Posterior vena cava (tissue), 2 donors: ENCODE results near the gene CASK. TPM values are rescaled to one million over a fixed set of nuclear protein-coding genes. Genes with fewer than 3 reads are reported as not detected.
"Not testable (repeated sequence)": the region's sequence is repeated elsewhere in the genome, so short reads cannot be mapped to it uniquely, and the experiment has no call there.

Experiments
- DNase-seq: peaks from one replicate; pipeline ENCODE4 v3.0.0-alpha.2; 2020; ENCODE audit warnings: low spot score
- intact Hi-C, 2 donors: fragments of 100-400 bp; cut with DNase I; formaldehyde crosslinking; loops; one replicate each; pipeline versions ENCODE4 v1.14.1 to v1.14.2; 2022 to 2023
- total RNA-seq, 2 donors: library from RNA; stranded (reverse); fragmentation: NEBNext Ultra II Directional; extraction: Animal tissue kit (Norgen Biotek cat#: 25700); gene quantifications; one replicate each; pipeline ENCODE4 v1.2.1, GENCODE V29; 2021
- donor health status: DM: yes; HTN: yes; CAD: no.
- donor health status: DM: yes; HTN: yes; CAD: no.

Gene CASK
- total RNA-seq, 2 donors from 2014 or later, result 33.8 to 35.8 TPM

- intact Hi-C loops, result no loop called here
Measured at GRCh38 chrX:41670112-41670511, 253.2 kb downstream of the CASK start.

DNA sequence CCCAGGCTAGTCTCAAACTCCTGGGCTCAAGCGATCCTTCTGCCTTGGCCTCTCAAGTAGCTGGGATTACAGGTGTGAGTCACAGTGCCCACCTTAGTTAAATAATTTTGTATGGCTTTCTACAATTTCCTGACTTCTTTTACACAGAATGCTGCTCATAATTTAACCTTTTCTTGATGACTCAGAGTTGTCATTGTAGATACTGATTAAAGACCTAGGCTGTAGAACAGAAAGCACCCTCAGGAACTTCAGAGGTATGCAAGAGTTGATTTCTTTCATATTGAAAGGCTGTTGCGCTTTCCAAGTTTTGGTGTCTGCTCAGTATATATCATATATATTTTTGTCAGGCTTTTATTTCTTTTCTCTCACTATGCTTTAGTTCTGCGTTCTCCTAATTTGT is 255.7 kb downstream of the CASK start:
- DNase-seq, result no peak
- intact Hi-C loops, result no loop called here

More at GRCh38 chrX:41670112-41670511, 253.2 kb downstream of the CASK start:
- DNase-seq, result no peak

DNA sequence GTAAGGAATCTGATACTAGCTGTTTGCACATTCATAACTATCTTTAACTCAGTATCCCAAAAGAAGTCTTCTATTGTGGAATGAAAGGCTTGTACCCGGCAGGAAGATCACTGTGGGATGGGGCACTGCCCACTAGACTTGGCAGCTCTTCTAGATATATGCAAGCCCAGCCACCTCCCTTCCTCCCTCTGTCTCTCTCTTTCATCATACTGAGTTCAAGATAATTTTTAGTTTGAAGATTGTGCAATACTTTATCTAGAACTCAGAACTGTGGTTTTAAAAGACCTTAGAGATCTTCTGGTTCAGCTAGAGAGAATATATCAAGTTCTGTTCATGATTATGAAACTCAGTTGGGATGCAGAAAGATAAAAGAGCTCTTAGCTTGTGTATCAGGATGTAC is 257.1 kb downstream of the CASK start:
- intact Hi-C loops, result no loop called here
- DNase-seq, result no peak

DNA sequence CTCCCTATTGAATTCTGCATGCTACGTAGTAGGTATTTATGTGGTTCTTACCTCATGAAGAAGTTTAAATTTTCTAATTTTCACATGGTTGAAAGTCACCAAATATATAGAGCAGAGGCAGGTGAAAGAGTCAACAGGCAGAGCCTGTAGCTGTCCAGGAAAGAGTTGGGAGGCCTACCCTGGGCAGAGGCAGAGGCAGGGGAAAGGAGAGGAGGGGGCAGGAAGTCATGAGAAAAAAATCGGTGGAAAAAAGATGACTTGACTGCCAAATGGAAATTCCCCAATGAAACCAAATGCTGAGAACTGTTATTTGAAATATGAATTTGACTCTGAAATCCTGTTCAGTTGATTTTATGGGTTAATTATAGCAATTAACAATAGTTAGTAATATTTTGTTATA is 257.7 kb downstream of the CASK start:
- intact Hi-C loops, result no loop called here
- DNase-seq, result no peak

DNA sequence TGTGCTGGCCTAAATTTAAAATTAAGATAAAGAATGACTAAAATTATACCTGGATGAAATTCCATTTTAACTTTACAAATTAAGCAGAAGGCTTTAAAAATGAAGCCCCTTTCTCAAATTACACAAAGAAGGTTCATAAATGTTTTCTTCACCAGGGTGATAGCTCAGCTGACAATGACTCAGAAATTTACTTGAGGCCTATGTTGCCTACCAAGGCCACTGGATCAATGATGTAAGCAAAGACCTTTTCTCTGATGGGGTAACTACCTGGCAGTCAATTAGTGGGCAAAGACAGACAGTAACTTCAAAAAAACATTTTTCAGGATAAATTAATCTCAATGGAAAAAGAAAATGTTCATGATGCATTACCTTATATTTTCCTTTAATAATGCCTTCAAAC is 258.4 kb downstream of the CASK start:
- no peak for DNase-seq

GRCh38 chrX:41664375-41664901 is 258.9 kb downstream of the CASK start:
- intact Hi-C loops, result no loop called here
- DNase-seq, result no peak

More for the DNA sequence above, 258.4 kb downstream of the CASK start:
- intact Hi-C loops, result no loop called here

DNA sequence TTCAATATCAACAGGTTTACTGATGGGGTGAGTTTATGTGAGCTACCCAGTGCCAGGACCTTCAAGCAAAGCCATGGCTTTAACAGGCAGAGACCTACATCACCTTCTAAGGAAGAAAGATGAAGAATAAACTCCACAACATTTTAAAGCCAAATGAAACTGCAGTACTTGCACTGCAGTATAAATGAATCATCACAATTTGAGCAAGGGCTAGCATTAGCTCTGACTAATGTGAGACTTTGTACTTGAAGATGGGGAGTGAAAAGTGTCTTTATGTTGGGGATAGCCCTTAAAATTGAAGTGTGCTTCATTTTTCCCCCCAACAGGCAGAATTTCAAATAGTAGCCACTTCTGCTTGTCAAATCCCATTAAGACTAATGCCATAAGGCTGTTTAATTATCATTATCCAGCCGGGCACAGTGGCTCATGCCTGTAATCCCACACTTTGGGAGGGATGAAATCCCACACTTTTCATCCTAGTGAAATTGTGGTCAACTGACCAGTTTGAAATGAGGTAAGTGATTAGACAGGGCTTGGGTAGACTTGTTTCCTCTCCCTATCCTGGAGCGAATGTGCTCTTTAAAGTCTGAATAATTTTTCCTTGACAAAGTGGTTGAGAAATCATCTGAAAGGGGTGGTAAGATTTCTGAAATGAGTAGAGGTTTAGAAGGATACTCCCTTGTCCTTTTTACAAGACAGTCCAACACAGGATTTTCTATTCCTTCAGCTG is 261.8 kb downstream of the CASK start:
- intact Hi-C loops, result no loop called here
- DNase-seq, result no peak

DNA sequence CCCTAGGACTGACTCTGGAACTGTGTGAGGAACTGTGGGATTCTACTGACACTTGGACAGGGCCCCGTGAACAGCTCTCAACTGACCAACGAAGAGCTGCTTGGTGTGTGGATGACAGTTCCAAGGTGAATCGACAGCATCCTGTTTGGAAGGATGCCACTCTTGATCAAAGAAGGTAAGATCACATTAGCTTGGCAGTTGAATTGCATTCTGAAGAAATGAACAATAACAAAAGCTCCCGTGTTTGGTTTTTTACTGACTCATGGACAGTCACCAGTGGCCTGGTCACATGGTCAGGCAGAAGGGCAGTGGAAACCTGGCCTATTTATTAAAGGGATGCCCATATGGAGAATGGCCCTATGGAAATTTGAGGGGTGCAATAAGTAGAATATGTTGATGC is 267.7 kb downstream of the CASK start:
- DNase-seq, result no peak
- intact Hi-C loops, result no loop called here

DNA sequence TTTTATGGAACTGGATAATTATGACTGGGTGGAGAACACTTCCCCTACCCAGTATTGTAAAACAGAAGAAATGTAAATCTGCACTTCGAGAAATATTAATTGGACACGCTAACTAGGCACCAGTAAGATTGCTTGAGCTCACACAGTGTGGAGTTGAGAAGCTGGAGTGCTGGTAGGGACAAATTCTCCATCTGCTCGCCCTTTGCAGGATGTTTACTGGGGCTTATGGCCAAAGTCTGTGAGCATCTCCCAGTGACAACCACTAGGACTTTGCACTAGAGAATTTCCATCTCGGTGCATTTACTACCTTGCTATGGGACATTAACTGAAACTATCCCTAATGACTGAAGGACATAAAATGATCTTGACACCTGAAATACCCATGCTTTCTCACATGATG is 268.3 kb downstream of the CASK start:
- intact Hi-C loops, result no loop called here
- DNase-seq, result no peak

DNA sequence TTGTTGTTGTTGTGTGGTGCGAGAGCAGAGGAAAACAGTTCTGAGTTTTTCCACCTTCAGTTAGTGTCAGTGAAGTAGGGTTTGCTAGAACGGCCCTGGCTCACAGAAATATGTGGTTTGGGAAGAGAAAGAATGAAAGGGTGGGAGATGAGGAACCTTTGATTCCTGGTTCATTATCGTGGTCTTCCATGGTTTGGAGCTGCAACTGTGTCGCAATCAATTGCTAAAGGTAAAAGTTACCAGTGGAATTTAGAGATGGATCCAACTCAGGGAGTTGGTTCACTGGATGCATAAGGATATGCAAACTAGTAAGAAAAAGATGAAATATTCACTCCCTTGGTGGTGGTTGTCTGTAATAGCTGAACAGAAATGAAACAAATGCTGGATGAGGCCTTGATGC is 270.2 kb downstream of the CASK start:
- intact Hi-C loops, result no loop called here
- no peak for DNase-seq

GRCh38 chrX:41646201-41646600 is 277.2 kb downstream of the CASK start:
- intact Hi-C loops, DNase-seq: not testable (repeated sequence)

- no peak for DNase-seq
- intact Hi-C loops, result no loop called here
Measured at GRCh38 chrX:41634284-41634683, 289.1 kb downstream of the CASK start.

DNA sequence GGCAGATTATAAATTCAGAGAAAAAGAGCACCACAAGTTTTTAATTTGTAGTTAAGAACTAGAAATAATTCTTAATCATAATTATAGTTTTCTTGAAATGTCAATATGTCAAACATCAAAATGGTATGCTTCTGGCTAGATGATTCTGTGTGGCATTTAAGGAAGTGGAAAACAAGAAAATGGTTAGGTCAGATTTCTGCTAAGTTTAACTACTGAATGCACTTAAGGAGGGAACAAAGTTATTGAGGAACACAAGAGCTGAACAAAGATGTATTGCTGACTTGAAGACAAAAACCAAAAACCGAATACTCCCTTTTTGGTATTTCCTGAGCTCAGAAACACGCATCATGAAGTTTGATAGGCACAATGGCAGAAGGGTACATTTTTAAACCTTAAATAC is 293.3 kb downstream of the CASK start:
- intact Hi-C loops, result no loop called here
- no peak for DNase-seq

GRCh38 chrX:41629539-41629938 is 293.8 kb downstream of the CASK start:
- no peak for DNase-seq
- intact Hi-C loops, result no loop called here

GRCh38 chrX:41621222-41621723 is 302.1 kb downstream of the CASK start:
- DNase-seq, result no peak

DNA sequence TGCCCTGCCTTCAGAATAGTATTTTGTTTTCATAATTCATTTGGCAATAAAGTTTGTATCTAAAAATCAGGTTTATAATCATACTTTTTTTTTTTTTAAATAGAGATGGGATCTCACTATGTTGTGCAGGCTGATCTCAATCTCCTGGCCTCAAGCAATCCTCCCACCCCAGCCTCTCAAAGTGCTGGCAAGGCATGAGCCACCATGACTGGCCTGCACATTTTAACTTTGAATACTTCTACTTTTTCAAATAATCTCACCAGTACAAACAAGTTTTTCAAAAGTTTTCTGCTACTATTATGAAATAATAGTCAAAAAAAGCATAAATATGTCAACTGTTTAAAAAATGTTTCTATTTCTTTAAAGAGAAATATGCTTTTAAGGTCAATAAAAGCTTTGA is 304.1 kb downstream of the CASK start:
- DNase-seq, result no peak
- intact Hi-C loops, result no loop called here

More at GRCh38 chrX:41621222-41621723, 302.1 kb downstream of the CASK start:
- intact Hi-C loops, result no loop called here

DNA sequence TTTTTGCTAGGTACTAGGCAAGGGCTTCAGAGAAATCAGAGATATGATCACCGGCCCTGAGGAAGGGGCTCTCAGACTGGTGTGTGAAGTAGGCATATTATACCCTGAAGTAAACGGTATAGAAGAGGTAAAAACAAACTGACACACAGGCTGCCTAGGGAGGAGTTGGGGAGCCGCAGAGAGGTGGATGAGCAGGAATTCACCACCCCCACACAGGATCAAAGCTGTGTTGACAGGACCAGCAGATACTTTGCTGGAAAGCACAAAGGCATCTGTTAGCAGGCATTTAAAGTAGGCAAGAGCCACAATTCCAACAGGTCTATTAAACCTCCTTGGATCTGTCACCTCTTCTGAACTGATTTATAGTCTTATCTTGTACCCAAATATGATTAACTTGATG is 306.4 kb downstream of the CASK start:
- intact Hi-C loops, result no loop called here
- DNase-seq, result no peak

- no peak for DNase-seq
- intact Hi-C loops, result no loop called here
Measured at GRCh38 chrX:41616255-41616654, 307.1 kb downstream of the CASK start.

DNA sequence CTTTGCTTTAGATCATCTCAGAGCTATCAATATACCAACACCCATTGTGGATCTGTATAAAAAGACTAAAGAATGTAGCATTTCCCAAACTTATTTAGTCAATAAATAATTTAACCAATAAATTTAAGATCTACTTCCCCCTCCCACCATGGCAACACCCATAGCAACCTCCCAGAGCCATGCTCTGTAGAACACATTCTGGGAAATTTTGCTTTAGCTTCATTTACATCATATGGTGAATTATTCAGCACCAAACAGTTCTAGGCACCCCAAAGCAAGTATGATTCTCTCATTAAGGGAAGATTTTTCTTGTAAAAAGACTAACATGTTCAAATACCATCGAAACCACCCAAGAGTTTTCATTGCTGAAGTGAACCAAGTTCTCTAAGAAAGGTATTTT is 315.1 kb downstream of the CASK start:
- no peak for DNase-seq
- intact Hi-C loops, result no loop called here

GRCh38 chrX:41607264-41607832 is 316.0 kb downstream of the CASK start:
- intact Hi-C loops, result no loop called here
- no peak for DNase-seq

- intact Hi-C loops, DNase-seq: not testable (repeated sequence)
Measured at GRCh38 chrX:41606057-41606456, 317.3 kb downstream of the CASK start.
